ENCODE measurements around the gene AWAT2.

The AWAT2 gene
- 0 to 0.07 reads per million in 2 donors for total RNA-seq

- no peak for DNase-seq
Observed at GRCh38 chrX:70049925-70050324, at the start of gene AWAT2. Gene AWAT2 (minus strand): TSS chrX:70049938. CDS start chrX:70049932, 6 bp downstream.

GRCh38 chrX:70096052-70096451 lies 46.3 kb upstream of the AWAT2 start:
- DNase-seq, result no peak

DNA sequence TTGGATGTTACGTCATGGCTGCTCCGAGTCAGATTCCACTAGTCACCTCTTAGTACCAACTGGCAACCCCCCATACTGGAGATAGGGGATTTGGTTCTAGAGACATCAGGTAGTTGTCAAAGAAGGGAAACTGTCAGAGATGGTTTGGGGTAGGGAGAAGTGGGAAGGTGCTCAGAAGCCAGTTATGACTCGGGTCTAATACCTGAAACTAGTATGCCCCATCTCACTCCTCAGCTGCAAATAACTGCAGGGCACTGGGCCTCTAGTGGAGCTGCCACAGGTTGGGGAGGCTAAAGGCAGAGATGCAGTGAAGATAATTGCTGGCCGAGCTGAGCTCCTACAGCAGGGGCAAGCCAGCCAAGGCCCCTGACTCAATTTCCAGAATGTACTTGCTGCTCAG lies 42.5 kb upstream of the AWAT2 start:
- no peak for DNase-seq

- DNase-seq, result no peak
Observed at GRCh38 chrX:70089604-70090297, 40.0 kb upstream of the AWAT2 start.

- DNase-seq, result no peak
Observed at GRCh38 chrX:70088751-70089150, 39.0 kb upstream of the AWAT2 start.

DNA sequence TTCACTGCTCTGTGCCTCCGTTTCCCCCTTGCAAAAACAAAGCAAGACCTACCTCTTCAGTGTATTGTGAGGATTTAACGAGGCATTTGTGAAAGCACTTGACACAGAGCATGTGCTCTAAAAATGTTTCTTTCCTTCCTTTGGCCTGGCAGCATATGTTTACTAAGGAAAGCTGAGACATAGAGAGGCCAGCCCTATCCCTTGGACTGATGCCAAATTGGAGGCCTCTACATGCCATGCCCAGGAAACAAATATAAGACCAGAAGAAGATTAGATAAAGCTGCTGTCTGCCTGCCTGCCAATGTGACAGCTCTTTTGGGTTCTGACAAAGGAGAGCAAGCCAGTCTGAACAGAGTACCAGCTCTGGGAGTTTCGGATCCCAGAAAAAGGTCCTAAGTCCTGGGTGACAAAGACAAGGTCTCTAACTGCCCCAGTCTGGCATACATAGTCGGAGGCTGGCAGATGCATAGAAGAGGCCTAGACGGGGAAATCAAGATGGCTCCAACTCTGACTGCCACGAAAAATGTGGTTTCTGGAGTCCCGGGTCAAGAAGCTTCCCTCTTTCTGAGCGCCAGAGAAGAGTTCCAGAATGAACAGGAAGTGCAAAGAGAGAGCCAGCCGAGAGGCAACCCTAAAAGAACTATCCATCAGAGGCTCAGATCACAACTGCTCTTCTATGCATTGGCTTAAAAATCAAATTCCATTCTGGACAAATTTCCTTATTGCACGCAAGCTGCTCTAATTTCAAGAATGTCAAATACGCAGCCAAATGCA lies 38.3 kb upstream of the AWAT2 start:
- DNase-seq, result no peak

DNA sequence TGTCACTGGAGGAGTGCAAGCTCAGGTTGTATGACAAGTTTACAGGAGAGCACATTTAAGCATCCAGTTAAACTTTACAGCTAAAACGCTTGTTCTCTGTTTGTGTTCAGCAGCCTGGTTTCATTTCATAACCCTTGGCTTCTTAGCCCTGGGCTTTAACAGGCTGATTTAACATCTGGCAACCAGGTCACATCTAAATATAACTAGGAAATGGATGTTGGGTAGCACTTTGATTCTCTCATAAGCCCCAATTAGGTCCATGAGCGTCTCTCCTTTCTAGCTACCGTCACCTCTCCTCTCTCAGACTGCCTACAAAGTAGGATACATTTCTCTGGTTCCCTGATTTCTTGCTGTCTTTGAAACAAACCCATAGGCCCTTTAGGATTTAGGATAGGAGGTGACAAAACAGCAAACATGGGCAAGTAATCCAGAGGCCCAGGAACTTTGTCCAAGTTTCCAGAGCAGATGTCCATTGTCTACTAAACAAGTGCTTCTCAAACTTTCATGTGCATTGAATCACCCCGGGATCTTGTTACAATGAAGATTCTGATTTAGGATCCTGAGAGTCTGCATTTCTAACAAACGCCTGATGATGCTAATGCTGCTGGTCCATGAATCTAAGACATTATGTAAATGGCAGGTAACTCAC lies 35.0 kb upstream of the AWAT2 start:
- no peak for DNase-seq

DNA sequence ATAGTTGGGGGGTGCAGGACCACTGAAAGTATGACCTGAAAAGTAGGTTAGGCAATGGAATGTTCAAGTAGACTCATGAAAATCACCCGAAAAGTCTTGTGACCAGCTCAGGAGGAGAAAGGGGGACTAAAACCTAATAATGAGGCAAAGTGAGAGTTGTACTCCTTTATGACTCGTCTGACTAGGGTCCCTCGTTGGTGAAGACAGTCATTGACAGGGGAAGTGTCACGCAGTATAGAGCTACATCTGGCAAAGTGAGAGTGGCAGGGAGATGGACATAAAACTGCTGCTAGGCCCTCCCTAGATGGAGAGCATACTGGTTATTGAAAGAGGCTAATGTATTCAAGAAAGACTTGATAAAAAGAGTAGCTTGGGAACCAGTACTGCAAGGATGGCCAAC lies 33.0 kb upstream of the AWAT2 start:
- no peak for DNase-seq

DNA sequence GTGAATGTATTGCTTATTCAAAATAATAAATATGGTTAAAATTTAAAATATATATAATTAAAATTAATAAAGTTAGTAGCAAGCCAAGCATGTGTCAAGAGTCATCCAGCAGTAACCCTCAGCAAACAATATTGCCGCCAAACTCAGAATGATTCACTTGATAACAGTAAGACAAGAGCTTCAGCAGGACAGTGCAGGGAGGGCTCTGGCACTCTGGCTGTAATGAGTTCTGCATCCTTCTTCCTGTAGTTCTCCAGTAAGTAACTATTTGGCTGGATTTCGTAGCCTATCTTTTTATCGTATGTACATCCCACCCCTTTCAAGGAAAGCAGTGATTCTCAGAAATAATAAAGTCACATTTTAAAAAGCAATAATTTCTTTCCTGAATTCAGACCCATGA lies 30.1 kb upstream of the AWAT2 start:
- no peak for DNase-seq

DNA sequence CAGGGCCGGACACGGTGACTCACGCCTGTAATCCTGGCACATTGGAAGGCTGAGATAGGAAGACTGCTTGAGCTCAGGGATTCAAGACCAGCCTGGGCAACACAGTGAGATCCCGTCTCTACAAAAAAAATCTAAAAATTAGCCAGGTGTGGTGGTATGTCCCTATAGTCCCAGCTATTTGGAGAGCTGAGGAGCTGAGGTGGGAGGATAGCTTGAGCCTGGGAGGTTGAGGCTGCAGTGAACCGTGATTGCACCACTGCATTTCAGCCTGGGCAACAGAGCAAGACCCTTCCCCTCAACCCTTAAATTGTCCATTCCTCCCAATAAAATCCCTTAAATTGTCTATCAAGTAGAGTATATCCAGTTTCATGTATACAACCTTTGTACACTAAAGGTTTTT lies 29.6 kb upstream of the AWAT2 start:
- DNase-seq, result no peak

- DNase-seq, result no peak
Observed at GRCh38 chrX:70066646-70067045, 16.9 kb upstream of the AWAT2 start.

GRCh38 chrX:70062961-70063550 lies 13.3 kb upstream of the AWAT2 start:
- no peak for DNase-seq

DNA sequence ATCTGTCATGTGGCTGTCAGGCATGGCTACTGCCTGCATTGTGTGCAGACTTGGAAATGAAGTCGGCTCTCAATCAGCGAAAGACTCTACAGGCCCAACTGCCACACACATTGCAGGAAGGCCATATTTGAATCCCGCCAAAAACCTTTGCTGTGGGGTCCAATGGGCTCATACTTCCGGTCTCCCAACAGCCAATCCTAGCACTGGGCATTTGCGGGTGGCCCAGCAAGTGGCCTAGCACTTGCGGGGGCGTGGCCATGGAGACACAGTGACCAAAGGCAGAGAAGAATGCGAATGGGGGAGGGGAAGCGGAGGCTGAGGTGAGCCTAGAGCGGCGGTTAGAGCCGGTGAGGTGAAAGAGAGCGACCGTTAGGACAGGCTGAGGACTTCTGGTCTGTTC lies 12.3 kb upstream of the AWAT2 start, which contains the start of gene OTUD6A:
OTUD6A (plus strand) TSS at position 382 of the 400 bp plus-strand sequence. CDS start 68 bp downstream, outside the sequence.
- DNase-seq, result no peak

DNA sequence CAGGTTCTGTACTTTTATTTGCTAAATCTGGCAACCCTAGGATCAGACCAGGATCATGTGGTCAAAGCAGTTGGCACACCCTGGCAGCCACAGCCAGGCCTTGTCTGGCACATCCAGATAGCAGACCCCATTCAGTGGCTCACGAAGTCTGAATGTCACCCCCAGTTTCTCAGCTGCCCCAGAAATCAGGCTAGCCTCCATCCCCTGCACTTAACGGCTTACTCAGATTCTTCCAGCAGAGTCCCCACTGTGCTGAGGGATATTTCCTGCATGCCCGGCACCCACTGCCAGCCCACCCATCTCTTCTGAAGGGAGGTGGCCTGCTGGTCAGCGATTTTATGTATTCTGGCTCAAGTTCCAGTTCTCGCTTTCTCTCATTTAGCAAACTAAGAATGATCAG lies 4.7 kb upstream of the AWAT2 start:
- no peak for DNase-seq

DNA sequence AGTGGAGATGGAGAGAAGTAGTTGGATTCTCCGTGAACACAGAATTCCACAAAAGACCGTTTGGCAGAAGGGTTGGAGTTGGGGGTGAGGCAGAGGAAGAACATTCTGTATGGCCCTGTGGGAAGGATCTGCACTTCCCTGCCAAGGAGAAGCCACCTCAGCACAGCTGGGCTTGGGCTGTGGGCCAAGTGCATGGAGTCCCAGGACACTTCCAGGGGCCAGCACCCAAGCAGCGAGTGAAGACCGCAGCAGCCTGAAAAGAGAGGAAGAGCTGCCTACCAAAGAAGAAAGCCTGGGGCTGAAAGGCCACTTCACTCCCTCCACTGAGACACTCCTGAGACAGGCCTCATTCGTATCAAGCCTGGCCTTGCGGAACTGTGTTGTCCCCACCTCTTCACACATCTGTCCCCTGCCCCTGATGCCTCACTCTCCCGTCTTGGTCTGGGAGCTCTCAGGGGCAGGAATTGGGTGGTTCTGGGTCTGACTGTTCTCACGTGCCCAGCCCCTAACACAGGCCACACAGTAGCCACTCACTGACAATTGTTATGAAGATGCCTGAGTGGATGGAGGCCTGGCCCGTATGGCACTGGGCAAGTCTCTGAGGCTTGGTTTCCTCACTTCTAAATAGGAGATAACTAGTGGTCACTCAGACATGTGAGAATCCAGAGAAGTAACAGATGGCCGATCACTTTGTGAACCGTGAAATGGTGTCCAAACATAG lies 3.3 kb upstream of the AWAT2 start:
- no peak for DNase-seq

- DNase-seq, result no peak
Observed at GRCh38 chrX:70049406-70049805, 332 bp downstream of the AWAT2 start.

DNA sequence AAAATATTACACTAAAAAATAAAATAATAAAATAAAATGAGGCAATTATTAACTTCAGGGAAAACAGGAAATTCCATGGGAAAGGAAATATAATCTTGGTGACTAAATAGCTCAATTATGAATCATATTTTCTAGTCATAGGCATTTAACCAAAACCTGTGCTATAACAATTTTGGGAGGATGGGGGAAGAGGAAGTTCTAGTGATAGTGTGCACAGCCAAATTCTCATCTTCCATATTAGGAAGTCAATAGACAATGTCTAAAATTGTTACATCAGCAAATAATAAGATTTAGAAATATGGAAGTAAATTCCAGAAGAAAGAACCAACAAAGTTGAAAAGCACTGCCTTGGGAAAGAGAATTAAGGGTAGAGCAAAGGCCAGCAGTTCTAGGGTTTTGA lies 2.8 kb downstream of the AWAT2 start:
- DNase-seq, result no peak

DNA sequence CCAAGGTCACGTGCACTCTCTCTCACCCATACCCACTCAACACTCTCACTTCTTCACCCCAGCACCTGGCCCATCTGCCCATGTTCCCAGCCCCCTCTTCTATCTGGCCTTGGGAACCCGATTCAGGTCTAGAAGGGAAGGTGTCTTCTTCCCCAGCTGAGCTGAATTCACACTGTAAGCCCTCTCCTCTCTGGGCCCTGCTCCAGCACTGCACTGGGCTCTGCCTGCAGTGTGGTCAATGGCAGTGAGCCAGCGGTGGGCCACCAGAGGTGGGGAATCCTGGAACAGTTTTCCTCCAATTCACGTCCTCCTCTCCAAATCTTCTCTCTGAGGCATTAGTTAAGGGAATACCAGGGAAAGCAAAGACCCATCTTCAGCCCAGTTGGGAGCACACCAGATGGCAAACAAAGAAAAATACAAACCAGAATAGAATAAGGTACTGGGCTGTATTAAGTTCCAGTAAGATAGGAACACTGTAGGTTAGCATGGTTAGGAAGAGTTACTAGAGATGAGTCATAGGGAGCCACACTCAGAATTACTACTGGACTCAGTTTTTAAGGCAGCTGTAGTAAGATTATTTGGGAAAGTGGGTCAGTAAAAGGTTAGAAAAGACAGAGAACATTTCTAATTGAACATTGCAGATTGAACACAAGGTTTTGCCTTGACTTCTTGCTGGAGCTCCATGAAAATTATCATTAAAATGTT lies 5.0 kb downstream of the AWAT2 start:
- no peak for DNase-seq

DNA sequence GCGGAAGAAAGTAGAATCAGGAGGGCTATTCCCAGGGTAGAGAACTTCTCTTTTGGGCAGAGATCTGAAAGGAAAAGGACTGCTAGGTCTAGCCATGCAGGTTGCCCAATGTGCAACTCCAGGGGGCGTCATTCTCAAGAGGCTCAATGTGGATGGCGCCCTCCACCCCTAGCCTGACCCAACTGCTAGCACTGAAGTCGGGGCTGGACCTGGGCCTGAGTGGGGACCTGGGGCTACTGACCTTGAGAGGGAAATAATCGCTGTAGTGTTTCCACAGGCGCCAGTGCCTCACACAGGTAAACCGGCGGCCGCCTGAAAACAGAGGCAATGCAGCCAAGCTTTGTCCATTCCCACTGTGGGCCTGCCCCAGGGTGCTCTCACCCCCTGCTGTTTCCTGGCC lies 6.1 kb downstream of the AWAT2 start:
- no peak for DNase-seq

DNA sequence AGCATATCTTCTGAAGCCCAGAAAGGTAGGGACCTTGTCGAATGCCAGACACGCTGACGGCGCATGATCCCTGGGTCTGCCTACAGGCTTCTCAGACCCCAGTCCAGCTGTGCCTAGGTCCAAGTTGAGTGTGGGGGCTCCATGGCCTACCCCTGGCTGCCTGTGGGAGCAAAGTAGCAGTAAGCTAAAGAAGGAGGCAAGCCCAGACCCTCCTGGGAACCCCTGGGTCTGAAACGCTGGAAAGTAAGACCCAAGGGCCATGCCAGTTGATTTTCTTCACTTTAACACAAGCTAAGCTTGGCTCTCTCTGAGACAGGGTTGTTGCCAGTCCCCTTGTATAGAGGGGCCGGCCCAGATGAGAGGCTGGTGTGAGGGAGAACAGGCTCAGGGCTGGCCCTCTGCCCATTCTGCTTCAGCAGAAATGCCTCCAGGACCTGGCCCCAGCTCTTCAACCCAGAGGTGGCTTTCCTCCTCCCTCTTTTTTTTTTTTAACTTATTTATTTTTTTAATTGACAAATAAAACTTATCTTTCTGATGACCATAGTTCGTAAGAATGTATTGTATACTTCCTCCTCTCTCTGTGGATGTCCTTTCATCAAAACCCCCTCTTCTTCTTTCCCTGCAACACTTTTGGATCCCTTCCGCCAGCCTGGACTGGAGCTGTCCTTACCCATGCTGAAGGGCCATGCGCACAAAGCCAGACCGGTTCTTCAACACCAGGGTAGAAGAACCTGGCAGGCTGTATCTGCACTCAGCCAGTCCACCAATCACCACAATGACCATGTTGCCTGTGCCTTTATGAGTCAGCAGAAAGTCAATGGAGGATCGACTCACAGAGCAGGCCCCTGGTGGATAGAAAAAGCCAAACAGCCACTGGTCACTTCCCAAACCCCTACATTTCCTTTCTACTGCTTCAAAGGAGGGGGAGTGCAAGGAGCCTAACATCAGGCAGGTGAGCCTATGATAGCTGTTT lies 7.1 kb downstream of the AWAT2 start:
- no peak for DNase-seq

DNA sequence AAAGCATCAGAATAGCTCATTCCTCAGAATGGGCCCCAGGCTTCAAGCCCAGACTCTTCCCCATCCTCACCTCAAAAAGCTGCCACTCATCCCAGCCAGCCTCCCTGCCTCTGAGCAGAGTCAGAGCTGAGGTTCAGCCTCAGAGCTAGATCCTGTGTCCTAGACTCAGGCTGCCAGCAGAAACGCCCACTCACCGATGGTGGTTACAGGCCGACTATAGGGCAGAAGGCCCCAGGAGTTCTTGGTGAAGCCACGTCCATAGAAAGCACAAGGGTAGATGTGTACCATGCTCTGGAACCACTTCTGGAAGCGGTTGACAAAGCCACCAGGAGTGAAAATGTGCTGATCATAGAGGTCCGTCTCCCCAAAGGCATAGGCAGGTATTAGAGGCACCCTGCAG lies 7.7 kb downstream of the AWAT2 start:
- no peak for DNase-seq
